ENCODE measurements around the gene TLR6. TPM values are rescaled to one million over a fixed set of nuclear protein-coding genes. Genes with fewer than 3 reads are reported as not detected.

TLR6 gene
- total RNA-seq, 2 donors from 2014 or later: 0.13 to 0.53 TPM

- Mint-ChIP-seq H3K27ac (no peak overlapping the region), H3K36me3 (ENCODE audit: low read depth) (no peaks in the 10 kb centered on the region), H3K4me1 (no peaks in the 10 kb centered on the region), H3K9me3 (no peaks in the 10 kb centered on the region), H3K4me3 (no peak overlapping the region), H3K27me3 (ENCODE audit: insufficient read depth) (no peaks in the 10 kb centered on the region)
- H3K9ac ChIP-seq (ENCODE audit: extremely low read depth, low read length, poor library complexity, severe bottlenecking): no peak overlapping the region
- DNase-seq: no peak
- H3K27ac ChIP-seq (ENCODE audit: low read depth, low read length): no peak overlapping the region
- no peak overlapping the region for H3K4me3 ChIP-seq (ENCODE audit: low read length)
- H3K4me1 ChIP-seq (ENCODE audit: control insufficient read depth, insufficient read depth, low read length): no peaks in the 10 kb centered on the region
- TF ChIP-seq, protein P1, sequence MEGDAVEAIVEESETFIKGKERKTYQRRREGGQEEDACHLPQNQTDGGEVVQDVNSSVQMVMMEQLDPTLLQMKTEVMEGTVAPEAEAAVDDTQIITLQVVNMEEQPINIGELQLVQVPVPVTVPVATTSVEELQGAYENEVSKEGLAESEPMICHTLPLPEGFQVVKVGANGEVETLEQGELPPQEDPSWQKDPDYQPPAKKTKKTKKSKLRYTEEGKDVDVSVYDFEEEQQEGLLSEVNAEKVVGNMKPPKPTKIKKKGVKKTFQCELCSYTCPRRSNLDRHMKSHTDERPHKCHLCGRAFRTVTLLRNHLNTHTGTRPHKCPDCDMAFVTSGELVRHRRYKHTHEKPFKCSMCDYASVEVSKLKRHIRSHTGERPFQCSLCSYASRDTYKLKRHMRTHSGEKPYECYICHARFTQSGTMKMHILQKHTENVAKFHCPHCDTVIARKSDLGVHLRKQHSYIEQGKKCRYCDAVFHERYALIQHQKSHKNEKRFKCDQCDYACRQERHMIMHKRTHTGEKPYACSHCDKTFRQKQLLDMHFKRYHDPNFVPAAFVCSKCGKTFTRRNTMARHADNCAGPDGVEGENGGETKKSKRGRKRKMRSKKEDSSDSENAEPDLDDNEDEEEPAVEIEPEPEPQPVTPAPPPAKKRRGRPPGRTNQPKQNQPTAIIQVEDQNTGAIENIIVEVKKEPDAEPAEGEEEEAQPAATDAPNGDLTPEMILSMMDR (conservative IDR thresholded peaks at IDR 0.05): no peak
- 88 to 90% methylated on average over 8 of the region's 8 CpGs for WGBS, 2 experiments (ENCODE audit: insufficient coverage in 1 of 2, insufficient read length in 1 of 2)
- H3K9me3 ChIP-seq (ENCODE audit: control insufficient read depth, low read length): no peaks in the 10 kb centered on the region
- H3K36me3 ChIP-seq (ENCODE audit: control insufficient read depth, insufficient read depth, low read length): no peaks in the 10 kb centered on the region
- H3K27me3 ChIP-seq (ENCODE audit: control insufficient read depth, insufficient read depth, low read length, poor library complexity, severe bottlenecking): no peaks in the 10 kb centered on the region
These were observed 82.2 kb downstream of the TLR6 start for GRCh38 chr4:38774181-38774955.

Small RNA genes lying within 50 kb of the gene (microRNA-seq; reads per million reads assigned to microRNA genes)
- 29.5 reads per million, percentile 60 among the genes with 10 or more reads in this experiment for gene MIR574 (ENCODE audit: borderline microRNAs expressed)

Other genes starting within 250 kb of the TLR6 start
- gene KLF3, start 192.6 kb downstream of the TLR6 start, total RNA-seq: 10 to 100 TPM; 20.7 to 28.2 TPM
- not detected for gene TLR10, start 73.8 kb downstream of the TLR6 start, total RNA-seq
- gene TLR1, start 52.0 kb downstream of the TLR6 start, total RNA-seq: under 1 TPM in 1 of 2 donors, not detected in 1; 0.09 TPM
- 10 to 100 TPM; 19.3 to 39.3 TPM for gene FAM114A1, start 11.0 kb upstream of the TLR6 start, total RNA-seq
- gene TMEM156, start 175.6 kb upstream of the TLR6 start, total RNA-seq: not detected
- gene KLHL5, start 205.4 kb upstream of the TLR6 start, total RNA-seq: 10 to 100 TPM; 25.1 to 41.1 TPM